Measurements from ENCODE around the gene GTF2H1. TPM values are rescaled to one million over a fixed set of nuclear protein-coding genes. Genes with fewer than 3 reads are reported as not detected.
"Not testable (repeated sequence)": the region's sequence is repeated elsewhere in the genome, so short reads cannot be mapped to it uniquely, and the experiment has no call there.

Gene GTF2H1
- total RNA-seq, 4 donors from 2014 or later = 38.7 to 62.2 (median 53.4) TPM

DNA sequence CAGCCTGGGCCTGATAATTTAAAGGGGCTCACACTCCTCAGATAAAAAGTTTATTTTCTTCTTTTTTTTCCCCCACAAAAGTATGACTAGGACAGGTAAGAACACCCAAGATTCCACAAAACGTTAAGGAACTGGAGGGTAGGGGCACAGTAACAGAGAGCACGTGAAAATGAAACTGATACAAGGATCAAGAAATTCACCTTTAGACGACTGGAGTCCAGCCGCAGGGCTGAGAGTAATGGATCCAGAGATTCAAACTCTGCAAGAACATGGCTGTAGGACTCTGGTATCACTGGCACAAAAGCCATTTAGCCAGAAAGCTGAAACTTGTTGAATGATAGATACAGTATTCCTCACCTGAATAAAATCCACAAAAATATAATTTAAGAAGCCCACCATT is 4.8 kb upstream of the GTF2H1 start:
- TF ChIP-seq EP300 (IDR thresholded peaks at IDR 0.05) = no peak
- no peak for TF ChIP-seq POLR2A (IDR thresholded peaks at IDR 0.05)
- peaks cover 0 to 6% (median 0%) of the 10 kb centered on the region in 3 donors for H3K36me3 ChIP-seq
- no peak for DNase-seq (ENCODE audit: low spot score in 2 of 2)
- peaks cover 0 to 65% (median 23%) of the 10 kb centered on the region in 4 donors for H3K4me1 ChIP-seq
- H3K27ac ChIP-seq = no peak overlapping the region
- no peaks in the 10 kb centered on the region for H3K27me3 ChIP-seq
- H3K9me3 ChIP-seq = no peaks in the 10 kb centered on the region
- H3K4me3 ChIP-seq = no peak overlapping the region
- WGBS, 2 donors = 93 to 95% methylated on average over 4 of the region's 4 CpGs

DNA sequence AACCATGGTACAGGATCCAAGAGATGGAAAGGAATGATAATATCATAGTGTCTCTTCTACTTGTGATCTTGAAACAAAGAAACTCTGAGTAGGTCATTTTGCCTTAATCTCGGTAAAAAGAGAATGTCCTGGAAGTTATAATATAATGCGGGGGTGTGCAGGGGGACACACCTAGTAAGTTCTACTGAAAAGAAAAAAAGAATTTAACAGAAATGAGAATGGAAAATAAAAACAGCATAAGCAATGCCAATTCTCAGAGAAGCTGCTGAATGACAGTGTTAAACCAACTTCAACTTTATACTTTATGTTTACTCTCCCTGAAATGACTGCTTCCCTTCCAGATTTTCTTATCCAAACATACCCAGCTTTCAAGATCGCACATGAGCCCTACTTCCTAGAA is 2.5 kb upstream of the GTF2H1 start:
- Histone ChIP-seq H3K27ac (peak overlapping the region in 2 of 4 donors; percentile 37 to 99), H3K36me3 (peaks cover 0 to 13% (median 0%) of the 10 kb centered on the region in 3 donors)

GRCh38 chr11:18320617-18321016 is 1.8 kb upstream of the GTF2H1 start:
- H3K4me1 ChIP-seq = peaks cover 0 to 62% (median 34%) of the 10 kb centered on the region in 4 donors
- no peaks in the 10 kb centered on the region for H3K9me3 ChIP-seq
- peak overlapping the region in 3 of 4 donors; percentile 98 to 99 (median 98) for H3K27ac ChIP-seq
- TF ChIP-seq POLR2A (IDR thresholded peaks at IDR 0.05) = no peak
- peak overlapping the region in 2 of 4 donors; percentile 83 for H3K4me3 ChIP-seq
- H3K36me3 ChIP-seq = peaks cover 0 to 11% (median 0%) of the 10 kb centered on the region in 3 donors
- H3K27me3 ChIP-seq = no peaks in the 10 kb centered on the region
- no peak for DNase-seq (ENCODE audit: low spot score in 2 of 2)

More for the DNA sequence above, 2.5 kb upstream of the GTF2H1 start:
- Histone ChIP-seq H3K27me3 (no peaks in the 10 kb centered on the region), H3K9me3 (no peaks in the 10 kb centered on the region), H3K4me1 (peaks cover 0 to 62% (median 34%) of the 10 kb centered on the region in 4 donors), H3K4me3 (no peak overlapping the region)
- no peak for TF ChIP-seq EP300 (IDR thresholded peaks at IDR 0.05)
- TF ChIP-seq CTCF (IDR thresholded peaks at IDR 0.05) = no peak
- TF ChIP-seq POLR2A (IDR thresholded peaks at IDR 0.05) = no peak
- no peak for DNase-seq (ENCODE audit: low spot score in 2 of 2)
- 84% methylated on average over 3 of the region's 3 CpGs for WGBS, 2 donors

DNA sequence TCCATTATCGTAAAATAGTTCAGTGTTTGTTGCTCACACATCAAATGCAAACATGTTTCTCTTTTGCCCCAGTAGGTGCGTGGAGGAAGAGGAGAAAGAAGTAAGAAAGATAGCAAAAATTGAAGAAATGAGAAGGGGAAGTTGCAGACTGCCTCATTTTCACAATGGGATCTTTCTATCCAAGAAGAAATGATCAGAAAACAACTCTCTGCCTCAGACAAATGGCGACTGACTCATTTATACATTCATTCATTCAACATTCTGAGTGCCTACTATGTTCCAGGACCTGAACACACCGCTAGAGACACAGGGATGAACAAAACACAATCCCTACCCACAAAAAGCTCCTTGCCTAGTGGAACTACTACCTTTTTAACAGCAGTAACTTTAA is 794 bp upstream of the GTF2H1 start:
- Histone ChIP-seq H3K4me1 (peaks cover 0 to 63% (median 34%) of the 10 kb centered on the region in 4 donors), H3K27ac (peak overlapping the region; percentile 93 to 99 (median 98)), H3K9me3 (no peaks in the 10 kb centered on the region), H3K36me3 (peaks cover 0 to 14% (median 0%) of the 10 kb centered on the region in 3 donors), H3K4me3 (peak overlapping the region; percentile 81 to 84 (median 83)), H3K27me3 (no peaks in the 10 kb centered on the region)
- 5 to 6% methylated on average over 4 of the region's 4 CpGs for WGBS, 2 donors
- DNase-seq (ENCODE audit: low spot score in 2 of 2) = no peak
- TF ChIP-seq EP300 (IDR thresholded peaks at IDR 0.05) (no peak), CTCF (IDR thresholded peaks at IDR 0.05) (no peak), POLR2A (IDR thresholded peaks at IDR 0.05) (no peak)

GRCh38 chr11:18322818-18323570 is 627 bp downstream of the GTF2H1 start:
- H3K27ac ChIP-seq = peak overlapping the region; percentile 93 to 99 (median 98)
- peak in 1 of 2 donors; percentile 11 for DNase-seq (ENCODE audit: low spot score in 2 of 2)
- H3K4me1 ChIP-seq = peaks cover 0 to 63% (median 34%) of the 10 kb centered on the region in 4 donors
- TF ChIP-seq CTCF (IDR thresholded peaks at IDR 0.05) (no peak), EP300 (IDR thresholded peaks at IDR 0.05) (no peak), POLR2A (IDR thresholded peaks at IDR 0.05) (no peak)
- H3K9me3 ChIP-seq = no peaks in the 10 kb centered on the region
- H3K4me3 ChIP-seq = peak overlapping the region; percentile 81 to 84 (median 83)
- H3K27me3 ChIP-seq = no peaks in the 10 kb centered on the region
- H3K36me3 ChIP-seq = peaks cover 0 to 26% (median 0%) of the 10 kb centered on the region in 3 donors
- WGBS, 2 donors = 10 to 17% methylated on average over 11 to 13 of the region's 18 CpGs

- Histone ChIP-seq H3K4me3 (peak overlapping the region in 1 of 4 donors; percentile 83), H3K27ac (peak overlapping the region in 1 of 4 donors; percentile 99), H3K36me3 (peaks cover 0 to 31% (median 0%) of the 10 kb centered on the region in 3 donors), H3K4me1 (peaks cover 0 to 57% (median 34%) of the 10 kb centered on the region in 4 donors)
- DNase-seq (ENCODE audit: low spot score in 2 of 2); H3K27me3 ChIP-seq; H3K9me3 ChIP-seq: not testable (repeated sequence)
- 88 to 93% methylated on average over 11 of the region's 11 CpGs for WGBS, 2 donors
These were observed 1.5 kb downstream of the GTF2H1 start for GRCh38 chr11:18323881-18324280.
